CD4-positive, alpha-beta T cell treated with Interleukin-17A for 4 hours (primary cell): ENCODE results near the gene PNP.
"Not testable (repeated sequence)": the region's sequence is repeated elsewhere in the genome, so short reads cannot be mapped to it uniquely, and the experiment has no call there.

Source experiments
- DNase-seq: peaks from one replicate; pipeline ENCODE4 v3.0.0-alpha.2; 2020; ENCODE audit warnings: mixed read lengths

PNP gene

GRCh38 chr14:20493634-20494033, 24.4 kb downstream of the PNP start:
- no peak for DNase-seq

GRCh38 chr14:20494935-20495766, 25.9 kb downstream of the PNP start:
- DNase-seq: no peak

- no peak for DNase-seq
These were observed 29.4 kb downstream of the PNP start for GRCh38 chr14:20498622-20499021.

GRCh38 chr14:20499108-20499507, 29.9 kb downstream of the PNP start:
- no peak for DNase-seq

GRCh38 chr14:20499881-20500280, 30.7 kb downstream of the PNP start:
- DNase-seq: no peak

- no peak for DNase-seq
These were observed 32.1 kb downstream of the PNP start for GRCh38 chr14:20501346-20501745.

- DNase-seq: no peak
These were observed 34.7 kb downstream of the PNP start for GRCh38 chr14:20503898-20504297.

- DNase-seq: not testable (repeated sequence)
These were observed 37.1 kb downstream of the PNP start for GRCh38 chr14:20506276-20506675.

GRCh38 chr14:20506752-20507151, 37.5 kb downstream of the PNP start:
- not testable (repeated sequence) for DNase-seq

- not testable (repeated sequence) for DNase-seq
These were observed 38.3 kb downstream of the PNP start for GRCh38 chr14:20507537-20507936.

- no peak for DNase-seq
These were observed 39.2 kb downstream of the PNP start for GRCh38 chr14:20508367-20508766.

- no peak for DNase-seq
These were observed 43.1 kb downstream of the PNP start for GRCh38 chr14:20512177-20512905.

- DNase-seq: no peak
These were observed 46.6 kb downstream of the PNP start for GRCh38 chr14:20515846-20516245.

GRCh38 chr14:20516921-20517320, 47.7 kb downstream of the PNP start:
- DNase-seq: no peak

- DNase-seq: no peak
These were observed 53.1 kb downstream of the PNP start for GRCh38 chr14:20522332-20522731.

GRCh38 chr14:20524027-20524426, 54.8 kb downstream of the PNP start:
- no peak for DNase-seq
